SK-N-SH treated with all-trans-retinoic acid at 6 μM for 48 hours (cell line): ENCODE data around the gene CHTF18.

Experiments
- CREB5 ChIP-seq: fragments of 250-450 bp; sonication (Bioruptor Pico); IDR thresholded peaks from 2 replicates; pipeline ENCODE4 v1.5.1; 2020; ENCODE audit warnings: low read depth, mild to moderate bottlenecking, moderate library complexity
- ZFP3 ChIP-seq: fragments of 250-450 bp; sonication (Bioruptor Pico); IDR thresholded peaks from 2 replicates; pipeline ENCODE4 v1.5.0; 2020; ENCODE audit warnings: mild to moderate bottlenecking, moderate library complexity

- no peak for TF ChIP-seq ZFP3 (CRISPR knock-in tag)
- no peak for TF ChIP-seq CREB5 (CRISPR knock-in tag)
These were observed 14.7 kb downstream of the CHTF18 start for GRCh38 chr16:802914-803753.
